ENCODE measurements around the gene HMMR. TPM values are rescaled to one million over a fixed set of nuclear protein-coding genes. Genes with fewer than 3 reads are reported as not detected.

Gene HMMR
- total and polyA plus RNA-seq, 7 donors = 1.1 to 18.1 (median 3.0) TPM; not detected in 2

GRCh38 chr5:163467682-163468081 lies 7.2 kb downstream of the HMMR start:
- Histone ChIP-seq H3K27me3 (no peaks in the 10 kb centered on the region), H3K9me3 (no peaks in the 10 kb centered on the region), H3K27ac (no peak overlapping the region), H3K36me3 (no peaks in the 10 kb centered on the region), H3K4me3 (no peak overlapping the region), H3K4me1 (no peaks in the 10 kb centered on the region)
- TF ChIP-seq POLR2AphosphoS5 (IDR thresholded peaks at IDR 0.05) (no peak), EP300 (IDR thresholded peaks at IDR 0.05) (no peak), CTCF (IDR thresholded peaks at IDR 0.05) (no peak), POLR2A (IDR thresholded peaks at IDR 0.05) (no peak)
- intact Hi-C loops (cut with DNase I) = no loop called here
- 89 to 94% methylated on average over 4 of the region's 4 CpGs for WGBS, 2 donors
- DNase-seq = no peak

- H3K36me3 ChIP-seq = no peaks in the 10 kb centered on the region
- H3K27ac ChIP-seq = no peak overlapping the region
- 93 to 94% methylated on average over 3 of the region's 3 CpGs for WGBS, 2 donors
- no peak overlapping the region for H3K4me3 ChIP-seq
- no peaks in the 10 kb centered on the region for H3K4me1 ChIP-seq
- DNase-seq = no peak
- no peaks in the 10 kb centered on the region for H3K27me3 ChIP-seq
- TF ChIP-seq CTCF (IDR thresholded peaks at IDR 0.05) = peak in 3 of 4 experiments; percentile 18 to 34 (median 19)
- no peak for TF ChIP-seq POLR2A (IDR thresholded peaks at IDR 0.05)
- intact Hi-C loops (cut with DNase I) = no loop called here
- H3K9me3 ChIP-seq = no peaks in the 10 kb centered on the region
Measured at GRCh38 chr5:163473635-163474243, 13.3 kb downstream of the HMMR start.

GRCh38 chr5:163475411-163475810 lies 15.0 kb downstream of the HMMR start:
- whole genome bisulfite sequencing, 2 donors = 89 to 91% methylated on average over 2 of the region's 2 CpGs
- intact Hi-C loops (cut with DNase I) = no loop called here
- H3K27ac ChIP-seq = no peak overlapping the region

GRCh38 chr5:163478126-163478981 lies 17.9 kb downstream of the HMMR start:
- intact Hi-C loops (cut with DNase I) = no loop called here
- no peak overlapping the region for H3K27ac ChIP-seq
- 89 to 94% methylated on average over 2 of the region's 2 CpGs for WGBS, 2 donors
- no peak overlapping the region for H3K4me3 ChIP-seq
- TF ChIP-seq EP300 (IDR thresholded peaks at IDR 0.05) (no peak), CTCF (IDR thresholded peaks at IDR 0.05) (no peak), POLR2AphosphoS5 (IDR thresholded peaks at IDR 0.05) (no peak), POLR2A (IDR thresholded peaks at IDR 0.05) (no peak)
- H3K4me1 ChIP-seq = no peaks in the 10 kb centered on the region
- H3K36me3 ChIP-seq = no peaks in the 10 kb centered on the region
- no peaks in the 10 kb centered on the region for H3K9me3 ChIP-seq
- no peak for DNase-seq
- H3K27me3 ChIP-seq = no peaks in the 10 kb centered on the region

More at GRCh38 chr5:163475411-163475810, 15.0 kb downstream of the HMMR start:
- Histone ChIP-seq H3K27me3 (no peaks in the 10 kb centered on the region), H3K4me3 (no peak overlapping the region), H3K36me3 (no peaks in the 10 kb centered on the region), H3K4me1 (no peaks in the 10 kb centered on the region), H3K9me3 (no peaks in the 10 kb centered on the region)
- DNase-seq = no peak
- TF ChIP-seq POLR2A (IDR thresholded peaks at IDR 0.05) = no peak
- no peak for TF ChIP-seq POLR2AphosphoS5 (IDR thresholded peaks at IDR 0.05)
- no peak for TF ChIP-seq CTCF (IDR thresholded peaks at IDR 0.05)
- TF ChIP-seq EP300 (IDR thresholded peaks at IDR 0.05) = no peak

Data from sigmoid colon (tissue), 7 donors.